HK-2 (cell line): ENCODE results near the gene CCNL1.

ENCODE experiments used
- DNase-seq: peaks from one replicate; pipeline ENCODE4 v3.0.0-alpha.2; 2018; ENCODE audit not compliant: unreplicated experiment

The CCNL1 gene

DNA sequence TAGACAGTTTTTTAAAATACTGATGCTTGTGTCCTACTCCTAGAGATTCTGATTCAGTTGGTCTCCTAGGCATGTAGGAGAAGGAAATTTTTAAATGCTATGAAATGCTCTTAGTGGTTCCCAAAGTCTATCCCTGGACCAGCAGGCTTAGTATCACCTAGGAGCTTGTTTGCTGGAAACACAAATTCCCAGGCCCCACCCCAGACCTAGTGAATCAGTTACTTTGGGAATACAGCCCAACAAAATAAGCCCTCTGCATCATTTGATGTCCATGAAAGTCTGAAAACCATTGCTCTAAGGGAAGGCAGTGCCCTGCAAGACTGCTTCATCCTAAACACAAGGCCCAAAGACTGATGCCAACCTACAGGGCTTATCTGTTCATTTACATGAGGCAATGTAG lies 36.3 kb downstream of the CCNL1 start:
- no peak for DNase-seq

- no peak for DNase-seq
Measured at GRCh38 chr3:157122832-157123427, 37.0 kb downstream of the CCNL1 start.

GRCh38 chr3:157122116-157122515 lies 37.8 kb downstream of the CCNL1 start:
- peak; percentile 58 for DNase-seq

DNA sequence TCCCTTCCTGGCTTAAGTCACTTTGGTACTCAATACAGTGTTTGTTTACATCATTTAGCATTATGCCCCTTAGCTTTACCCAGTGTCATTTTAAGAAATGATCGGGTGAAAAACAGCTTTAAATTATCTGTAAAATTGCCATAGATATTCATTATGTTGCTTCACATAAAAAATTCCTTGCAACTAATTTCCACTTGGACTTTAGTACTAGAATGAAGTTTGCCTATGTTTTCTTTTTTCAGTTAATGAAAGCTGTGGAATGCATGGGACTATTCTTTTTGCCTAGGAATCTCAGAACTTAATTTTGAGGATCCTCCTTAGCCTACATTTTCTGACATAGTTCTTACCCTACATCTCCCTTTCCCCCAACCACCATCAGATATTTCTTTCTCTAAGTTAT lies 38.4 kb downstream of the CCNL1 start:
- DNase-seq, result no peak

DNA sequence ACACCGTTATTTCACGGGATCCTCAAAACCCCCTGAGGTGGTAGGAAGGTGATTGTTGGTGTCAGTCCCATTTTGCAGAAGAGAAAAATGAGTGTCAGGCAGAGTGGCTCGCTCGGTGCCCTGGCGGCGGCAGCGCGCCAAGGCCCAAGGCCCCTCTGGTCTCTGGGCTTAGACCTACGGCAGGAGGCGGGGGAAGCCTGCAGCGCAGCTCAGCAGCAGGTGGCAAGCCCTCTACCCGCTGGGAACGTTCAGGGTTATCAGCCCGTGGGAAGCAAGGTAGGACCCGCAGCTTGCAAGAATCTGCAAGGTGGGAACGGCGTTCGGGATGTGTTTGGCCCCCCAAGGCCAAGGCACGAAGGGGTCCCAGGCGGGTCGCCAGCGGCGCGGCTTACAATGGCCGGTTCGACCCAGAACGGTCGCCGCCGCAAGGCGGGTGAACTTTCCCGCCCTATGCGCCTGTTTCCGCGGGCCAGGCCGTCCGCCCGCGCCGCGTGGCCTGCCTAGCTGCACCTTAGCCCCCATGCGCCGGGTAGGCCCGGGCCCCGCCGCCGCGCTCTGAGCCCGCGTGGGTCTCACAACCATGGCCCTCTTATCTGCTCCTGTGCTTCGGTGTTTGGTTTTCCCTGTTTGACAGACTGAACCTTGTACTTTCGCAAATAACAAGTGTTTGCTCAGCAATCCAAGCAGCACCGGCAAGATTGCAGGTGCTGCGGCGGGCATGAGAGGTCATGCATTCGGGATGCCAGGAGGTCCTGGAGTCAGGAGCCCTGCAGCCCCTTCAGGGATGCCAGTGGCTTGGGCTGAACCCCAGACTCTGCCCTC lies 39.7 kb downstream of the CCNL1 start:
- DNase-seq, result no peak

DNA sequence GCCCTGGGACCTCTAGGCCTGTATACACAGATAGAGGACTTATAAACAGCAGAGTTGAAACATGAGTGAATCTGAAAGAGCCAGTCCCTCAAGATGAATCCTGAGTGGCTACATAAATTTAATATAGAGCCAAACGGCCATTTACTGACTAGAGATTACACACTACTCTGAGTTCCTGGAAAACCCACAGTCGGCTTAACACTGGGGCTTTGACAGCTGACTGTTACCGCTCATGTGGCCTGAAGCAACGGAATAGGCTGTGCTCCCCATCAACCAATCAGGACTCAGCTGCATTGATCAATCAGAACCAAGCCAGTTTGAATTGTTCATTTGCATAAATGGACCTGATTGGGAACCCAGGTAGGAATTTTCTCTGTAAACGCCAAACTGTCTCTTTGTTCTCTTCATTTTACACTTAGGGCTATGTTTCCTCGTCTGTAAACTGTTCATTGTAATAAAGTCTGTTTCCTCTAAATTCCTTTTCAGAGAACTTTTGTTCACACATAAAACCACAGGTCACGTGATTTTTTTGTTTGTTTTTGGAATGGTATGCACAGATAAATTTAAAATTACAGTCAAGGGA lies 40.5 kb downstream of the CCNL1 start:
- DNase-seq, result no peak

- no peak for DNase-seq
Measured at GRCh38 chr3:157117875-157118654, 41.9 kb downstream of the CCNL1 start.

DNA sequence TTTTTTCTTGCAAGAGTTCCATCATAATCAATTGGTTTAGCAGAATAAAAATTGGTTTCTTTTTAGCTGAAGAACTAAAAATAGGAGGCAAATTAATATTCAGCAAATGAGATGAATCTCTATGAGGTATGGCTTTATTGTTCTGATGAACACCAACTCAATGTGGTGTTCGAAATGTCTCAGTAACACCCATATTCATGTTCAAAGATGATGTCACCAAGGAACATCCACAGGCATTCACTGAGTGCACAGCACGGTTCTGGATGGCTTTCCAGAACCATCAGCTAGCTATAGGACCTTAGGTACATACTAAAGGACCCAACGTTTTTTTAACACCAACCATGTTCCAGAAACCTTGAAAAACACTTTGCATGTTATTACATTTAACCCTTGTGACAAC lies 42.7 kb downstream of the CCNL1 start:
- no peak for DNase-seq

GRCh38 chr3:157116017-157116416 lies 43.9 kb downstream of the CCNL1 start:
- DNase-seq, result no peak

GRCh38 chr3:157115069-157116006 lies 44.6 kb downstream of the CCNL1 start:
- DNase-seq, result no peak

DNA sequence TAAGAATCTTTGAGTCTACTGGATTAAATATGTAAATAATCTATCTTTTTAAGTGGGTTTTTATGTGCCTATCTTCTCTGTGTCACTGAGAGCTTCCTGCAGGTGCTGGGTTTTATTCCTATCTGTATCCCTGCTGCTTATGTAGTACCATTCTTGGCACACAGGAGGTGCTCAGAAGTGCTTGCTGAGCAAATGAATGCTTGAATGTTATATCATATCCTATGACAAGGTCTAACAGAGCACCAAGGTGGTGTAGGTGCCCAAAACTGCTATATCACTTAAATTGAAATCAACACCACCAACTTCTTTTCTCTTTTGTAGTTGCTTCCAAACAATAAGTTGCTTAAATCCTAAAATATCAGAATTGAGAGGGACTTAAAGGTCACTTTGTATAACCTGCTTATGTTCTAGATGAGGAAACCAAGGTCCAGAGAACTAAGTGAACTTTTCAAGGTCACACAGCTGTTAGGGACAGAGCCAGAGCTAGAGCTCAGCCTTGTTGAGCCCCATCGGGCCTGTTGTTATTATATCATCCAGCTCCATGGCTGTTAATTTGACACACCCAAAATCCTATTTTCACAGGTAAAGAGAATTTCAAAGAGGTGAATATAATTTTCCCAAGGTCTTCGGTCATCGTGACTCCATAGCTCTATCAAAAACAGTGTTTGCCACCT lies 46.0 kb downstream of the CCNL1 start:
- DNase-seq, result no peak

DNA sequence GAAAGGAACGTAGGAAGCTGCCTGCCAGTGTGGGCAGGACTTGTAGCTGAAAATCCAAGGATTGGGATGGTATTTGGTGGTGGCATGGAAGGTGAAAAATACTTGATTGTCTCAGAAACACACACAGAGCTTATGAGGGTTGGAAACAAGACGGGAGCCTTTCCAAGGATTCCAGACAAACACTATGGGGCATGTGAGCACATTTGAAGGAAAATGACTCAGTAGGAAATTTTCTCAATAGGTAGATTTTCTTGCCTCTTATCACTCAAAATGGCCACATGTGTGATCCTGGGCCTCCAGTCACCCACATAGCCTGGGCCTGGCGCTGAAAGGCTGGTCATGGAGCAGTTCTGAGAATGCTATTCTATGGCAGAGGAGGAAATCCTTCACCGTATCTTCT lies 47.4 kb downstream of the CCNL1 start:
- no peak for DNase-seq

- DNase-seq, result no peak
Measured at GRCh38 chr3:157111518-157111917, 48.4 kb downstream of the CCNL1 start.

DNA sequence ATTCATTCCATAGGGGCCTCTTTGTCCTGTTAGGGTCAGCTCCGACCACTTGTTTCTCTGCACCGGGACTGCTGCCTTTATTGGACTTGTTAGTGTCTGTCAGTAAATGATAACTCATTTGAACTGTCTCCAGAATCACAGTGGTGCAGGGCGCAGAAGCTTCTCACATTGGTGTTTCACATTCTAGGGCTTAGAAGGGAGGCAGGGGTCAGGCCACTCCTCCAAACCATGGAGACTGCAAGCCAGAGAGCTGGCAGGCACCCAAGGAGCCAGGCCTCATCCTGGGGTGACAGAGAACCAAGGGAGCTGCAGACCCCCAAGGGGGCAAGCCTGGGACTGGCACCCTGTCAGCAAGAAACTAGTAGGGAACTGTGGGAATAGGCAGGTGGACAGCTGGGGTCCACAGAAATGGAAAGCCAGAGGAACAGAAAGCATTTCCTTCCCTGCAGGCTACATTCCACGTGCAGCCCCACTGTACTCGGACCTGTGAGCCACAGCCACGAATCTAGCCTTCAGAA lies 49.1 kb downstream of the CCNL1 start:
- DNase-seq, result no peak

DNA sequence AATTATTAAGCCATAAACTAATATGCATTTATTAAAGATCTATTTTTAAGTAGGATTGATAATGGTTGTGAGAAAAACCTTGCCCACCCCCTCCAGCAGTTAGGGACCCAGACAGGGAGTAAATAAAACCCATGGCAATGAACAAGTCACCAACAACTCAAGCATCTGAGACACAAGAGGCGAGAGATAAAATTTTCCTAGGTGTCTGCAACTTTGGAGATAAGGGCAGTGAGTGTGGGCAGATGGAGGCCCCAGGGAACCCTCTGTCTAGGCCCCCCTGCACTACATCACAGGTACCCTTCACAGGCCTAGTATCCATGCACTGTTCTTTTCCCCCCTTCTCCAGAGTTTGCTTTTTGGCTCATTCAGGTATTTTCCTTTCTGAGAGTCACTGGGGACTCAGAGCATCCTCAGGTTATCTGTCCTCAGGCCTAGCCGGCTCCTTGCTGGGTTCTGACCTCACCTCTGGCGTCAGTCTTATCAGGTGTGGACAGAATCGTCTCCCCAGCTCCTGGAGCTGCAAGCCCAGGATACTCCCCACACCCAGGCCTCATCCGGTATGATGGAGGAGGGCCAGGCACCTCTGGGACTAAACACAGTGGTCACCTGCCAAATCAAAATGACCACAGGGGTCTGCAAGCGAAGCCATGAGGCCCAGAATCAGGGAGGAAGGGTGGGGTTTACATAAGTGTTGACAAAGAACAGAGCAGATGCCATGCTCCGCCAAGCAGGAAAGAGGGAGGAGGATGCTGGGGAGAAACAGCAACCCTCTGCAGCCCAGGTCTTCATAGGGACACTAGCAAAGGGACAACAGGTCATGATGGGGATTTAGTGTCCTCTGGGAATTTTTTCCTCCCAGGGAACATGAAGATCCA lies 50.4 kb downstream of the CCNL1 start:
- no peak for DNase-seq

DNA sequence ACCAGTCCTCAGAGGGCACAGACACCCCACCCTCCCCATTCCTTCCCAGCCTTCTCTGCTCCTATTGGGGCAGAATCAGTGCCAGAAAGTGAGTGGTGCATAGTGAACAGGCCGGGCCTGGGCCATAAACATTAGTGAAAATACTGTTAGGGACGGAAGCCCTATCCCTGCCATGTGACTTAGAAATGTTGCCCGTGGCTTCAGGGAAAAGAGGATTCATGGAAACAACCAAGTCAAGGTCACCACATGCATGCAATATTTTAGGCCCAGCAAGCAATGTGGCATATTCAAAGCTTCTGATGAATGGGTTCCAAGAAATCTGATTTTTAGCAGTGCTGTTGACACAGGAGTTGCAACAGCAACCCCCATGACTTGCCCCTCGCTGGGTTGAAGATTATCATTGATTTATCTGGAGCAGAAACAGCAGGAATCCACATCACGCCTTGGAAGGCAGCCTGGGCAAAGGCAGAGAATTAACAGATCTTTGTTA lies 52.3 kb downstream of the CCNL1 start:
- DNase-seq, result no peak

DNA sequence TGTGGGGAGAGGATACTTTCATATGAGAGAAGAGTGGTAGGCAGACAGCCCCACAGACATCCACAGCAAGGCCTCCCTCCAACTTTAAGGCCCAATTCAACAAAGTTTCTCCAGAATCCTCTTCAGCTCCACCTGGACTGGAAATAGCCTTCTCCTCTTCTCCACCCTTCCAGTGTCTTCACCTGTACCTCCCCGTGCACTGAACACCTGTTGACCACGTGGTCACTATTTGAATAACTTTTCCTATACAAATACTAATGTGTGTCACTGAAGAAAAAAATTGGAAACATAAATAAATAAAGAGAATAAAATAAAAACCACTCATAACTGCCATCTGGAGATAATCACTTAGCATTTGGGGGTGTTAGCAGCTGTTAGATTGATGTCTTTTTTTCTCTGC lies 52.9 kb downstream of the CCNL1 start:
- DNase-seq, result no peak

DNA sequence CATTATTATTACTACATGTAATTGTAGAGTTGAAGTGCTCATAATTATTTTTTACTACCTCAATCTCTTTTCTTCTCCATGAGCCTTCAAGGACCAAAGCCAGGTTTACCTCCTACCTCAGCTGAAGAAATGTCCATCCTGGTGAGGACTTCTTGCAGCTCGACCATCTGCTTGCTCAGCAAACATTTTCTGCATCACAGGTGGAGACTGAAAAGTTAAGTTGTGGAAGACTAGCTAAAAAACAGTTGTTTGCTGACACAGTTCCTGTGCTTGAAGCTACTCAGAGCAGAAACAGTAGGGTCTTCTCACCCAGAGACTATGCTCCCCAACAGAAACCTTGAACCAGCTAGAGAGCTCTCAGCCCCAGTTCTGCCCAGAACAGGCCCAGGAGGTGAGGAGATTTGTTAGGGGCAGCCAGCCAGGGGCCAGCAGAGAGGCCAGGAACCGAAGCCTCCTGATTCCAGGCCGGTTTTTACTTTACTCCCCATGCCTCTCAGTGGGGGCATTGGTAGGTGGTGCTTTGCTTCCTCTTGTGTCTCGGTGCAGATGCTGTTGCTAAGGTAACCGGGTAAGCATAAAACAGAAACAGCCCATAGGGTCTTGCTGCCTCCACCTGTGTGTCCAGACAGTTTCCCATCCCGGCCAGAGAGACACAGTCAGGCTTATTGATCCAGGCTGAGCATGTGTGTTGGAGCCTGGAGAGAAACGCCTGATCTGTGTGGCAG lies 54.9 kb downstream of the CCNL1 start:
- DNase-seq, result no peak

GRCh38 chr3:157104521-157104920 lies 55.4 kb downstream of the CCNL1 start:
- no peak for DNase-seq
